WTC11 (cell line): ENCODE data around the gene CSTF1. TPM values are rescaled to one million over a fixed set of nuclear protein-coding genes. Genes with fewer than 3 reads are reported as not detected.
A peak's percentile ranks its signal among the peaks of the same experiment; 100 is the strongest.

Experiments used
- ATAC-seq: fragments of 200-7000 bp; cut with Tn5 transposase; 2 replicates; pipeline ENCODE4 v1.10.0; 2021; ENCODE audit warnings: mild to moderate bottlenecking, moderate library complexity
- Bru-seq: library from RNA; stranded (reverse); fragments of 400-500 nt; gene quantifications from one replicate; lab custom pipeline; 2021; lab: Mats Ljungman, UMichigan
- CTCF ChIA-PET: fragments of 300-600 bp; sonication (Branson Sonifier 250); formaldehyde crosslinking; loops from one replicate; lab custom pipeline; 2021; ENCODE audit warnings: antibody characterized with exemption; lab: Charles Lee
- POLR2A ChIA-PET: fragments of 350-600 bp; sonication (Branson Sonifier 250); formaldehyde crosslinking; loops from one replicate; lab custom pipeline; 2021; ENCODE audit warnings: antibody characterized with exemption; lab: Charles Lee
- DNase-seq: peaks from one replicate; pipeline ENCODE4 v3.0.0; 2021; ENCODE audit warnings: low spot score
- H3K27ac Mint-ChIP-seq: 2 replicates; pipeline ENCODE4 v1.8.0; 2021; ENCODE audit warnings: mixed read lengths
- H3K27me3 Mint-ChIP-seq: 2 replicates; pipeline ENCODE4 v1.8.0; 2021; ENCODE audit warnings: low read depth, mild to moderate bottlenecking, moderate library complexity, mixed read lengths
- H3K36me3 Mint-ChIP-seq: 2 replicates; pipeline ENCODE4 v1.8.0; 2021; ENCODE audit warnings: mixed read lengths
- H3K4me1 Mint-ChIP-seq: 2 replicates; pipeline ENCODE4 v1.8.0; 2022; ENCODE audit warnings: mixed read lengths
- H3K4me3 Mint-ChIP-seq: 2 replicates; pipeline ENCODE4 v1.8.0; 2021; ENCODE audit warnings: mild to moderate bottlenecking, moderate library complexity, mixed read lengths
- H3K9me3 Mint-ChIP-seq: 2 replicates; pipeline ENCODE4 v1.8.0; 2021; ENCODE audit warnings: mixed read lengths
- EMX1 ChIP-seq: fragments of 250-450 bp; sonication (Bioruptor Pico); IDR thresholded peaks from 2 replicates; pipeline ENCODE4 v1.8.0; 2021; ENCODE audit warnings: mild to moderate bottlenecking
- FOXP1 ChIP-seq: sonication (generic); formaldehyde crosslinking; IDR thresholded peaks from 2 replicates; pipeline ENCODE4 v1.8.0; 2022; ENCODE audit warnings: missing genetic modification reagents, mild to moderate bottlenecking, moderate library complexity, borderline replicate concordance
- GABPB1 ChIP-seq: sonication (generic); formaldehyde crosslinking; IDR thresholded peaks from 2 replicates; pipeline ENCODE4 v1.8.1; 2023; ENCODE audit warnings: mild to moderate bottlenecking, missing genetic modification reagents
- MYBL2 ChIP-seq: sonication (generic); formaldehyde crosslinking; IDR thresholded peaks from 2 replicates; pipeline ENCODE4 v1.8.1; 2023; ENCODE audit warnings: mild to moderate bottlenecking, moderate library complexity, missing genetic modification reagents
- NFYB ChIP-seq: sonication (generic); formaldehyde crosslinking; conservative IDR thresholded peaks from 2 replicates; pipeline ENCODE4 v1.8.0; 2022; ENCODE audit warnings: low read depth, missing genetic modification reagents
- SMAD3 ChIP-seq: sonication (generic); formaldehyde crosslinking; IDR thresholded peaks from 2 replicates; pipeline ENCODE4 v1.8.0; 2022; ENCODE audit warnings: missing genetic modification reagents, mild to moderate bottlenecking, borderline replicate concordance
- TEAD1 ChIP-seq: sonication (generic); formaldehyde crosslinking; IDR thresholded peaks from 2 replicates; pipeline ENCODE4 v1.8.0; 2022; ENCODE audit warnings: mild to moderate bottlenecking, missing genetic modification reagents
- ZBTB21 ChIP-seq: sonication (generic); formaldehyde crosslinking; IDR thresholded peaks from 2 replicates; pipeline ENCODE4 v1.8.1; 2023; ENCODE audit warnings: mild to moderate bottlenecking, missing genetic modification reagents, borderline replicate concordance
- ZNF317 ChIP-seq: sonication (generic); formaldehyde crosslinking; IDR thresholded peaks from 2 replicates; pipeline ENCODE4 v1.8.1; 2023; ENCODE audit warnings: low read depth, mild to moderate bottlenecking, moderate library complexity, missing genetic modification reagents, borderline replicate concordance
- ZNF423 ChIP-seq: fragments of 250-450 bp; sonication (Bioruptor Pico); IDR thresholded peaks from 2 replicates; pipeline ENCODE4 v2.1.2; 2022; ENCODE audit warnings: mild to moderate bottlenecking, moderate library complexity
- long read RNA-seq, 3 experiments: library from RNA in 1 of 3; library from capped mRNA in 1 of 3; library from polyadenylated mRNA in 1 of 3; unstranded in 2 of 3; stranded (forward) in 1 of 3; transcript quantifications; one replicate each; pipeline ENCODE4 v2.0.0, GENCODE V29; 2021
- total RNA-seq: library from RNA; stranded (reverse); gene quantifications from 3 replicates; pipeline ENCODE4 v1.2.3, GENCODE V29; 2021
- TF ChIP-seq, protein P1 (sequence below): sonication (generic); formaldehyde crosslinking; IDR thresholded peaks from 2 replicates; pipeline ENCODE4 v1.8.1; 2023; ENCODE audit warnings: mild to moderate bottlenecking, missing genetic modification reagents
- TF ChIP-seq, protein P2 (sequence below): sonication (generic); formaldehyde crosslinking; IDR thresholded peaks from 2 replicates; pipeline ENCODE4 v1.8.1; 2022; ENCODE audit warnings: low read depth, mild to moderate bottlenecking, moderate library complexity, missing genetic modification reagents, borderline replicate concordance
- TF ChIP-seq, protein P3 (sequence below): sonication (generic); formaldehyde crosslinking; IDR thresholded peaks from 2 replicates; pipeline ENCODE4 v1.8.0; 2022; ENCODE audit warnings: missing genetic modification reagents
- TF ChIP-seq, protein P4 (sequence below): sonication (generic); formaldehyde crosslinking; IDR thresholded peaks from 2 replicates; pipeline ENCODE4 v1.8.0; 2022; ENCODE audit warnings: mild to moderate bottlenecking, missing genetic modification reagents
- TF ChIP-seq, protein P5 (sequence below): sonication (generic); formaldehyde crosslinking; IDR thresholded peaks from 2 replicates; pipeline ENCODE4 v1.8.1; 2022; ENCODE audit warnings: mild to moderate bottlenecking, missing genetic modification reagents, moderate library complexity, borderline replicate concordance
- TF ChIP-seq, protein P6 (sequence below): sonication (generic); formaldehyde crosslinking; IDR thresholded peaks from 2 replicates; pipeline ENCODE4 v1.8.0; 2023; ENCODE audit warnings: missing genetic modification reagents, mild to moderate bottlenecking, borderline replicate concordance
- TF ChIP-seq, protein P7 (sequence below): sonication (generic); formaldehyde crosslinking; IDR thresholded peaks from 2 replicates; pipeline ENCODE4 v1.8.1; 2023; ENCODE audit warnings: mild to moderate bottlenecking, moderate library complexity, missing genetic modification reagents

The CSTF1 gene
- total RNA-seq (53.9 to 58.5 TPM (median 54.2 TPM) in 3 replicates), Bru-seq, nascent RNA (percentile 95 among the genes with signal in this experiment)
- long read RNA-seq, experiment 1, full-length matches to known transcripts: 114 of 184 reads
- long read RNA-seq, experiment 1, partial matches to known transcripts: 13 of 184 reads
- long read RNA-seq, experiment 1, other reads (novel, unspliced or antisense): 57 of 184 reads
- long read RNA-seq, experiment 2, full-length matches to known transcripts: 15 of 65 reads
- long read RNA-seq, experiment 2, partial matches to known transcripts: 23 of 65 reads
- long read RNA-seq, experiment 2, other reads (novel, unspliced or antisense): 27 of 65 reads
- long read RNA-seq, experiment 3, full-length matches to known transcripts: 110 of 191 reads
- long read RNA-seq, experiment 3, partial matches to known transcripts: 7 of 191 reads
- long read RNA-seq, experiment 3, other reads (novel, unspliced or antisense): 74 of 191 reads

DNA sequence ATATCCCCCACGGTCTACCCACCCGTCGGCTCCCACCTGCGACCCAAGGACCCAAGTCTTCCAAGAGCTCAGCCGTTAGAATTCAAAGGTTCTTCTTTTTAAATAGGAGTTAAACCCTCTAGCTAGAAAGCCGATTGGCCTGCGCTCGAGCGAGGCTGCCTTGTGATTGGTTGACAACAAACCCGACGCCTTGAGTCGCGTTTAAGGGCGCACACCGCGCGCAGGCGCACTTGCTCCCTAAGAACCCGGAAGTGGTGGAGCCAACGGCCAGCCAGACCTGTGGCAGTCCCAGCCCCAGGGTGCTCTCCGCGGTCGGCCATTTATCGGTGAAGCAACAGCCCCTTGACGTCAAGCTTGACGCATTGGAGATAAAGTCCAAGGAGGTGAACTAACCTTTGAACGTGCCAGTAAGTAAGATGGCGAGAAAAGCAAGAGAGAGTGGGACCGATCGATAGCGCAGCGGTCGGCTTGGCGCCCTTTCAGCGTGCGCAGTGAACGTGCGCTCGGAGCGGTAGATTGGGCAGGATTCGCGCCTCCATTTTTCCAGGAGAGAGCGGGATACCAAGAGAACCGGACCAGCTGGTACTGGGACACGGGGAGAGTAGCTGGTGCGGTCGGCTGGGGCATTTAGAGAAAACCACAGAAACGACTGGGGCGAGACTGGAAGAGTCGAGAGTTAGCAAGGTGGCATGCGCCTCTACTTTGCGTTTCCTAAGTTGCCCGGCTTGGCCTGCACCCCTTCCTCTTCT is at the start of gene CSTF1, which contains the start of gene AURKA:
CSTF1 (plus strand) TSS at position 514 of the 749 bp plus-strand sequence. CDS start 2,908 bp downstream, outside the sequence.
AURKA (minus strand) TSS at position 84 of the 749 bp plus-strand sequence. CDS start 4,018 bp downstream, outside the sequence.
- no peak within 1 kb of the TSS for H3K4me3 Mint-ChIP-seq
- H3K4me1 Mint-ChIP-seq: peaks cover 29% of the 10 kb centered on the region
- ChIA-PET POLR2A (interaction anchor here (0.6 to 1.5 kb wide), 4 partner anchors 10 to 76 kb away, joined by 3 to 5 read pairs (median 3); partner anchors contain the start of gene RTF2), CTCF (interaction anchor here (1.5 to 1.9 kb wide), 2 partner anchors 34 to 48 kb away, joined by 4 read pairs; partner anchors contain the start of gene FAM210B)
- no peaks in the 10 kb centered on the region for H3K27me3 Mint-ChIP-seq
- peaks cover 52% of the 10 kb centered on the region for H3K36me3 Mint-ChIP-seq
- ATAC-seq: peak; percentile 93
- no peaks in the 10 kb centered on the region for H3K9me3 Mint-ChIP-seq
- DNase-seq: peak; percentile 99
- H3K27ac Mint-ChIP-seq: peak within 1 kb of the TSS; percentile 71
- no peak; the same call in 1 of the 2 replicates for TF ChIP-seq ZBTB21 (CRISPR knock-in tag)
- TF ChIP-seq EMX1 (CRISPR knock-in tag): no peak
- TF ChIP-seq GABPB1: peak; percentile 85
- TF ChIP-seq SMAD3 (CRISPR knock-in tag): 0 out of 2 replicates have a peak, but pooled peaks have one; percentile 47
- peak; percentile 59; the same call in 1 of the 2 replicates for TF ChIP-seq TEAD1
- TF ChIP-seq NFYB (CRISPR knock-in tag): peak; percentile 72
- TF ChIP-seq, protein P1, sequence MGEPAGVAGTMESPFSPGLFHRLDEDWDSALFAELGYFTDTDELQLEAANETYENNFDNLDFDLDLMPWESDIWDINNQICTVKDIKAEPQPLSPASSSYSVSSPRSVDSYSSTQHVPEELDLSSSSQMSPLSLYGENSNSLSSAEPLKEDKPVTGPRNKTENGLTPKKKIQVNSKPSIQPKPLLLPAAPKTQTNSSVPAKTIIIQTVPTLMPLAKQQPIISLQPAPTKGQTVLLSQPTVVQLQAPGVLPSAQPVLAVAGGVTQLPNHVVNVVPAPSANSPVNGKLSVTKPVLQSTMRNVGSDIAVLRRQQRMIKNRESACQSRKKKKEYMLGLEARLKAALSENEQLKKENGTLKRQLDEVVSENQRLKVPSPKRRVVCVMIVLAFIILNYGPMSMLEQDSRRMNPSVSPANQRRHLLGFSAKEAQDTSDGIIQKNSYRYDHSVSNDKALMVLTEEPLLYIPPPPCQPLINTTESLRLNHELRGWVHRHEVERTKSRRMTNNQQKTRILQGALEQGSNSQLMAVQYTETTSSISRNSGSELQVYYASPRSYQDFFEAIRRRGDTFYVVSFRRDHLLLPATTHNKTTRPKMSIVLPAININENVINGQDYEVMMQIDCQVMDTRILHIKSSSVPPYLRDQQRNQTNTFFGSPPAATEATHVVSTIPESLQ (CRISPR knock-in tag): no peak
- TF ChIP-seq FOXP1 (CRISPR knock-in tag): 0 out of 2 replicates have a peak, but pooled peaks have one; percentile 14
- TF ChIP-seq, protein P2, sequence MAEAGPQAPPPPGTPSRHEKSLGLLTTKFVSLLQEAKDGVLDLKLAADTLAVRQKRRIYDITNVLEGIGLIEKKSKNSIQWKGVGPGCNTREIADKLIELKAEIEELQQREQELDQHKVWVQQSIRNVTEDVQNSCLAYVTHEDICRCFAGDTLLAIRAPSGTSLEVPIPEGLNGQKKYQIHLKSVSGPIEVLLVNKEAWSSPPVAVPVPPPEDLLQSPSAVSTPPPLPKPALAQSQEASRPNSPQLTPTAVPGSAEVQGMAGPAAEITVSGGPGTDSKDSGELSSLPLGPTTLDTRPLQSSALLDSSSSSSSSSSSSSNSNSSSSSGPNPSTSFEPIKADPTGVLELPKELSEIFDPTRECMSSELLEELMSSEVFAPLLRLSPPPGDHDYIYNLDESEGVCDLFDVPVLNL: no peak
- peak; percentile 83 for TF ChIP-seq ZNF423
- no peak for TF ChIP-seq ZNF317 (CRISPR knock-in tag)
- TF ChIP-seq, protein P3, sequence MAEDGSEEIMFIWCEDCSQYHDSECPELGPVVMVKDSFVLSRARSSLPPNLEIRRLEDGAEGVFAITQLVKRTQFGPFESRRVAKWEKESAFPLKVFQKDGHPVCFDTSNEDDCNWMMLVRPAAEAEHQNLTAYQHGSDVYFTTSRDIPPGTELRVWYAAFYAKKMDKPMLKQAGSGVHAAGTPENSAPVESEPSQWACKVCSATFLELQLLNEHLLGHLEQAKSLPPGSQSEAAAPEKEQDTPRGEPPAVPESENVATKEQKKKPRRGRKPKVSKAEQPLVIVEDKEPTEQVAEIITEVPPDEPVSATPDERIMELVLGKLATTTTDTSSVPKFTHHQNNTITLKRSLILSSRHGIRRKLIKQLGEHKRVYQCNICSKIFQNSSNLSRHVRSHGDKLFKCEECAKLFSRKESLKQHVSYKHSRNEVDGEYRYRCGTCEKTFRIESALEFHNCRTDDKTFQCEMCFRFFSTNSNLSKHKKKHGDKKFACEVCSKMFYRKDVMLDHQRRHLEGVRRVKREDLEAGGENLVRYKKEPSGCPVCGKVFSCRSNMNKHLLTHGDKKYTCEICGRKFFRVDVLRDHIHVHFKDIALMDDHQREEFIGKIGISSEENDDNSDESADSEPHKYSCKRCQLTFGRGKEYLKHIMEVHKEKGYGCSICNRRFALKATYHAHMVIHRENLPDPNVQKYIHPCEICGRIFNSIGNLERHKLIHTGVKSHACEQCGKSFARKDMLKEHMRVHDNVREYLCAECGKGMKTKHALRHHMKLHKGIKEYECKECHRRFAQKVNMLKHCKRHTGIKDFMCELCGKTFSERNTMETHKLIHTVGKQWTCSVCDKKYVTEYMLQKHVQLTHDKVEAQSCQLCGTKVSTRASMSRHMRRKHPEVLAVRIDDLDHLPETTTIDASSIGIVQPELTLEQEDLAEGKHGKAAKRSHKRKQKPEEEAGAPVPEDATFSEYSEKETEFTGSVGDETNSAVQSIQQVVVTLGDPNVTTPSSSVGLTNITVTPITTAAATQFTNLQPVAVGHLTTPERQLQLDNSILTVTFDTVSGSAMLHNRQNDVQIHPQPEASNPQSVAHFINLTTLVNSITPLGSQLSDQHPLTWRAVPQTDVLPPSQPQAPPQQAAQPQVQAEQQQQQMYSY (CRISPR knock-in tag): no peak
- TF ChIP-seq MYBL2 (CRISPR knock-in tag): peak; percentile 99
- TF ChIP-seq, protein P4, sequence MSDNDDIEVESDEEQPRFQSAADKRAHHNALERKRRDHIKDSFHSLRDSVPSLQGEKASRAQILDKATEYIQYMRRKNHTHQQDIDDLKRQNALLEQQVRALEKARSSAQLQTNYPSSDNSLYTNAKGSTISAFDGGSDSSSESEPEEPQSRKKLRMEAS: peak; percentile 89
- TF ChIP-seq, protein P5, sequence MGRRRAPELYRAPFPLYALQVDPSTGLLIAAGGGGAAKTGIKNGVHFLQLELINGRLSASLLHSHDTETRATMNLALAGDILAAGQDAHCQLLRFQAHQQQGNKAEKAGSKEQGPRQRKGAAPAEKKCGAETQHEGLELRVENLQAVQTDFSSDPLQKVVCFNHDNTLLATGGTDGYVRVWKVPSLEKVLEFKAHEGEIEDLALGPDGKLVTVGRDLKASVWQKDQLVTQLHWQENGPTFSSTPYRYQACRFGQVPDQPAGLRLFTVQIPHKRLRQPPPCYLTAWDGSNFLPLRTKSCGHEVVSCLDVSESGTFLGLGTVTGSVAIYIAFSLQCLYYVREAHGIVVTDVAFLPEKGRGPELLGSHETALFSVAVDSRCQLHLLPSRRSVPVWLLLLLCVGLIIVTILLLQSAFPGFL (CRISPR knock-in tag): peak; percentile 87; the same call in 1 of the 2 replicates
- TF ChIP-seq, protein P6, sequence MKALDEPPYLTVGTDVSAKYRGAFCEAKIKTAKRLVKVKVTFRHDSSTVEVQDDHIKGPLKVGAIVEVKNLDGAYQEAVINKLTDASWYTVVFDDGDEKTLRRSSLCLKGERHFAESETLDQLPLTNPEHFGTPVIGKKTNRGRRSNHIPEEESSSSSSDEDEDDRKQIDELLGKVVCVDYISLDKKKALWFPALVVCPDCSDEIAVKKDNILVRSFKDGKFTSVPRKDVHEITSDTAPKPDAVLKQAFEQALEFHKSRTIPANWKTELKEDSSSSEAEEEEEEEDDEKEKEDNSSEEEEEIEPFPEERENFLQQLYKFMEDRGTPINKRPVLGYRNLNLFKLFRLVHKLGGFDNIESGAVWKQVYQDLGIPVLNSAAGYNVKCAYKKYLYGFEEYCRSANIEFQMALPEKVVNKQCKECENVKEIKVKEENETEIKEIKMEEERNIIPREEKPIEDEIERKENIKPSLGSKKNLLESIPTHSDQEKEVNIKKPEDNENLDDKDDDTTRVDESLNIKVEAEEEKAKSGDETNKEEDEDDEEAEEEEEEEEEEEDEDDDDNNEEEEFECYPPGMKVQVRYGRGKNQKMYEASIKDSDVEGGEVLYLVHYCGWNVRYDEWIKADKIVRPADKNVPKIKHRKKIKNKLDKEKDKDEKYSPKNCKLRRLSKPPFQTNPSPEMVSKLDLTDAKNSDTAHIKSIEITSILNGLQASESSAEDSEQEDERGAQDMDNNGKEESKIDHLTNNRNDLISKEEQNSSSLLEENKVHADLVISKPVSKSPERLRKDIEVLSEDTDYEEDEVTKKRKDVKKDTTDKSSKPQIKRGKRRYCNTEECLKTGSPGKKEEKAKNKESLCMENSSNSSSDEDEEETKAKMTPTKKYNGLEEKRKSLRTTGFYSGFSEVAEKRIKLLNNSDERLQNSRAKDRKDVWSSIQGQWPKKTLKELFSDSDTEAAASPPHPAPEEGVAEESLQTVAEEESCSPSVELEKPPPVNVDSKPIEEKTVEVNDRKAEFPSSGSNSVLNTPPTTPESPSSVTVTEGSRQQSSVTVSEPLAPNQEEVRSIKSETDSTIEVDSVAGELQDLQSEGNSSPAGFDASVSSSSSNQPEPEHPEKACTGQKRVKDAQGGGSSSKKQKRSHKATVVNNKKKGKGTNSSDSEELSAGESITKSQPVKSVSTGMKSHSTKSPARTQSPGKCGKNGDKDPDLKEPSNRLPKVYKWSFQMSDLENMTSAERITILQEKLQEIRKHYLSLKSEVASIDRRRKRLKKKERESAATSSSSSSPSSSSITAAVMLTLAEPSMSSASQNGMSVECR (CRISPR knock-in tag): peak; percentile 45; the same call in 1 of the 2 replicates
- TF ChIP-seq, protein P7, sequence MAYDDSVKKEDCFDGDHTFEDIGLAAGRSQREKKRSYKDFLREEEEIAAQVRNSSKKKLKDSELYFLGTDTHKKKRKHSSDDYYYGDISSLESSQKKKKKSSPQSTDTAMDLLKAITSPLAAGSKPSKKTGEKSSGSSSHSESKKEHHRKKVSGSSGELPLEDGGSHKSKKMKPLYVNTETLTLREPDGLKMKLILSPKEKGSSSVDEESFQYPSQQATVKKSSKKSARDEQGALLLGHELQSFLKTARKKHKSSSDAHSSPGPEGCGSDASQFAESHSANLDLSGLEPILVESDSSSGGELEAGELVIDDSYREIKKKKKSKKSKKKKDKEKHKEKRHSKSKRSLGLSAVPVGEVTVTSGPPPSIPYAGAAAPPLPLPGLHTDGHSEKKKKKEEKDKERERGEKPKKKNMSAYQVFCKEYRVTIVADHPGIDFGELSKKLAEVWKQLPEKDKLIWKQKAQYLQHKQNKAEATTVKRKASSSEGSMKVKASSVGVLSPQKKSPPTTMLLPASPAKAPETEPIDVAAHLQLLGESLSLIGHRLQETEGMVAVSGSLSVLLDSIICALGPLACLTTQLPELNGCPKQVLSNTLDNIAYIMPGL (CRISPR knock-in tag): peak; percentile 47; the same call in 1 of the 2 replicates
